Kidney (tissue), 14 donors: Measurements from ENCODE around the gene JARID2. TPM values are rescaled to one million over a fixed set of nuclear protein-coding genes. Genes with fewer than 3 reads are reported as not detected.

Experiments
- DNase-seq, 5 donors: peaks; one replicate each; pipeline ENCODE4 v3.0.0-alpha.2; 2013 to 2020
- FAIRE-seq: peaks from 2 replicates; lab custom pipeline; 2012; peaks lifted over from hg19 to GRCh38; lab: Jason Lieb, UNC
- H3K27ac ChIP-seq, 2 donors: one replicate each; pipeline ENCODE4 v1.7.0; 2013; ENCODE audit warnings: low read depth in 2 of 2, low read length in 2 of 2, inconsistent platforms in 1 of 2
- H3K27me3 ChIP-seq: one replicate; pipeline ENCODE4 v1.7.1; 2013; ENCODE audit warnings: low read length, inconsistent platforms; ENCODE audit not compliant: control insufficient read depth, insufficient read depth
- H3K36me3 ChIP-seq, 3 donors: one replicate each; pipeline versions ENCODE4 v1.7.0 to v1.7.1; 2013; ENCODE audit warnings: low read length in 3 of 3, control low read depth in 1 of 3, inconsistent platforms in 1 of 3; ENCODE audit not compliant: insufficient read depth in 3 of 3, control insufficient read depth in 2 of 3
- H3K4me1 ChIP-seq, 3 donors: one replicate each; pipeline versions ENCODE4 v1.7.0 to v1.7.1; 2013; ENCODE audit warnings: low read length in 3 of 3, inconsistent platforms in 1 of 3, low read depth in 1 of 3; ENCODE audit not compliant: control insufficient read depth in 2 of 3, insufficient read depth in 2 of 3
- H3K4me3 ChIP-seq, 3 donors: one replicate each; pipeline versions ENCODE4 v1.7.0 to v1.8.1; 2013; ENCODE audit warnings: low read length in 3 of 3, control low read depth in 1 of 3, inconsistent platforms in 1 of 3
- H3K9ac ChIP-seq, 3 donors: one replicate each; pipeline versions ENCODE4 v1.7.0 to v1.7.1; 2013; ENCODE audit warnings: low read length in 3 of 3, control low read depth in 1 of 3, inconsistent platforms in 1 of 3
- H3K9me3 ChIP-seq, 3 donors: one replicate each; pipeline versions ENCODE4 v1.7.0 to v1.7.1; 2013; ENCODE audit warnings: low read length in 3 of 3, control low read depth in 1 of 3, inconsistent platforms in 1 of 3; ENCODE audit not compliant: control insufficient read depth in 2 of 3, insufficient read depth in 1 of 3
- intact Hi-C: fragments of 100-400 bp; cut with DNase I; formaldehyde crosslinking; loops from one replicate; pipeline ENCODE4 v1.11.1; 2022
- polyA plus RNA-seq: library from polyadenylated mRNA; stranded (reverse); fragments of 350-450 nt; fragmentation: Illumina TruSeq; extraction: RNeasy Lipid Tissue Mini Kit (QIAGEN cat#74804); gene quantifications from one replicate; pipeline ENCODE4 v1.2.3, GENCODE V29; 2014; ENCODE audit warnings: low read depth, low replicate concordance; ENCODE audit not compliant: insufficient read depth
- total RNA-seq: library from RNA; stranded (reverse); fragmentation: NEBNext Ultra II Directional; extraction: Animal tissue kit (Norgen Biotek cat#: 25700); gene quantifications from one replicate; pipeline ENCODE4 v1.2.1, GENCODE V29; 2021
- TF ChIP-seq, protein P1 (sequence below): IDR thresholded peaks from 3 replicates; pipeline ENCODE4 v1.5.1; 2012; ENCODE audit warnings: mild to moderate bottlenecking, moderate library complexity, borderline replicate concordance; ENCODE audit not compliant: insufficient read depth; ENCODE audit errors: extremely low read depth
- donor health status: control.
- donor health status: control.
- donor health status: control.
- donor health status: control.
- donor health status: control.
- donor health status: DM: yes; HTN: yes; CAD: no.
- donor health status: Normal renal cell carcinoma (clear cell type).

The JARID2 gene
- total and polyA plus RNA-seq, 2 donors from 2014 or later, result 1.8 to 12.3 TPM

DNA sequence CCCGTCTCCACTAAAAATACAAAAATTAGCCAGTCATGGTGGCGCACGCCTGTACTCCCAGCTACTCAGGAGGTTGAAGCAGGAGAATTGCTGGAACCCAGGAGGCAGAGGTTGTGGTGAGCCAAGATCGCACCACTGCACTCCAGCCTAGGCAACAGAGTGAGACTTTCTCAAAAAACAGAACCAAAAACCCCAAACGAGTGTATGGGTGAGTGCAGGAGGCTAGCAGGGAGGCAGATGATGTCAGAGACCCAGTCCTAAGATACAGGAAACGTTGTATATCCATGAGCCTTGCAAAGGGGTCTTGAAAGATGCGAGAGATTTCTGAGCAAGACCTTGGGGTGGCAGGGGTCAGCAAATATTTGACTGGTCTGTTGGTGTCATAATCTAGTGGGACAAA, 136.2 kb downstream of the JARID2 start:
- FAIRE-seq, result no peak
- Histone ChIP-seq H3K9me3 (no peaks in the 10 kb centered on the region), H3K4me3 (no peak overlapping the region), H3K36me3 (no peaks in the 10 kb centered on the region), H3K9ac (no peak overlapping the region), H3K4me1 (peaks cover 0 to 6% (median 2%) of the 10 kb centered on the region in 3 donors), H3K27me3 (no peaks in the 10 kb centered on the region), H3K27ac (no peak overlapping the region)
- no peak for DNase-seq
- TF ChIP-seq, protein P1, sequence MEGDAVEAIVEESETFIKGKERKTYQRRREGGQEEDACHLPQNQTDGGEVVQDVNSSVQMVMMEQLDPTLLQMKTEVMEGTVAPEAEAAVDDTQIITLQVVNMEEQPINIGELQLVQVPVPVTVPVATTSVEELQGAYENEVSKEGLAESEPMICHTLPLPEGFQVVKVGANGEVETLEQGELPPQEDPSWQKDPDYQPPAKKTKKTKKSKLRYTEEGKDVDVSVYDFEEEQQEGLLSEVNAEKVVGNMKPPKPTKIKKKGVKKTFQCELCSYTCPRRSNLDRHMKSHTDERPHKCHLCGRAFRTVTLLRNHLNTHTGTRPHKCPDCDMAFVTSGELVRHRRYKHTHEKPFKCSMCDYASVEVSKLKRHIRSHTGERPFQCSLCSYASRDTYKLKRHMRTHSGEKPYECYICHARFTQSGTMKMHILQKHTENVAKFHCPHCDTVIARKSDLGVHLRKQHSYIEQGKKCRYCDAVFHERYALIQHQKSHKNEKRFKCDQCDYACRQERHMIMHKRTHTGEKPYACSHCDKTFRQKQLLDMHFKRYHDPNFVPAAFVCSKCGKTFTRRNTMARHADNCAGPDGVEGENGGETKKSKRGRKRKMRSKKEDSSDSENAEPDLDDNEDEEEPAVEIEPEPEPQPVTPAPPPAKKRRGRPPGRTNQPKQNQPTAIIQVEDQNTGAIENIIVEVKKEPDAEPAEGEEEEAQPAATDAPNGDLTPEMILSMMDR, result no peak
- intact Hi-C loops, result no loop called here

DNA sequence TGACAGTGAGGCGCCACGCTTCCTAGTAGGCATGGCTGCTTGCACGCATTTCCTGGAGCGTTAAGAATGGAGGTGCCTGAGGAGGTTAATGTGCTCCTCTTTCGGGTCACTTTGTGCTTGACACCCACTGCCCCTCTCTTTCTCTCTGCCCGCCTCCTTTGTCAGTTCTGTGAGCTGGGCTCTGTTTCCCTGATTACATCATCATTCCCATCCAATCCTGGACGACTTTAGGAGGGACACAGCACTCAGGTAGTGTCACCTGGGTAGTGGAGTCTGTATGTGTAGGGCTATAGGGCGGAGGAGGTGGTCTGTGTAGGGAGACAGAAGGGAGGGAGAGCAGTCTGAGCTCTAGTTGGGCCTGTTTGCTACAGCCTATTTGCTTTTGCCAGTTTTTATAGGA, 136.8 kb downstream of the JARID2 start:
- H3K27me3 ChIP-seq, result no peaks in the 10 kb centered on the region
- no peak overlapping the region for H3K4me3 ChIP-seq
- no peak overlapping the region for H3K9ac ChIP-seq
- FAIRE-seq, result no peak
- H3K27ac ChIP-seq, result no peak overlapping the region
- TF ChIP-seq, protein P1, result no peak
- DNase-seq, result no peak
- no peaks in the 10 kb centered on the region for H3K36me3 ChIP-seq
- peaks cover 0 to 6% (median 2%) of the 10 kb centered on the region in 3 donors for H3K4me1 ChIP-seq
- H3K9me3 ChIP-seq, result no peaks in the 10 kb centered on the region
- intact Hi-C loops, result no loop called here

DNA sequence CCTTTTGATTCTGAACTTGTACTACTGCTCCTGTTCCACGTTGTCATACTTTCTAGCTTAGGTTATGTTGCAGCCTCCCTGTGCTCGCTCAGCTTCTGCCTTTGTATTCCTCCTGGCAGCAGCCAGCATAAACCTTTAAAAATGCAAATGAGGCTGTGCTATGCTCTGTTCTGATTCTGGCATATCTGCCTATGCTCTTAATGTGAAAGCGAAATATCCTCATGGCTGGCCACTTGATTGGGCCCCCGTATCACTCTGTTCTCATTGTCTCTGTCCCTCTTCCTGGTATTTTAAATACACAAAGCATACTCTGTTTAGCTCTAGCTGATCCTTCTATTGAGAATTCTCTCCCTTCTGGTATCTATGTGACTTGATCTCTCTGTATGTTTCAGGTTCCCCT, 139.0 kb downstream of the JARID2 start:
- Histone ChIP-seq H3K36me3 (no peaks in the 10 kb centered on the region), H3K4me1 (peaks cover 2 to 10% (median 2%) of the 10 kb centered on the region in 3 donors), H3K27ac (no peak overlapping the region), H3K9ac (no peak overlapping the region), H3K4me3 (no peak overlapping the region), H3K9me3 (no peaks in the 10 kb centered on the region), H3K27me3 (no peaks in the 10 kb centered on the region)
- FAIRE-seq (no peak), DNase-seq (no peak)
- TF ChIP-seq, protein P1, result no peak
- intact Hi-C loops, result no loop called here

DNA sequence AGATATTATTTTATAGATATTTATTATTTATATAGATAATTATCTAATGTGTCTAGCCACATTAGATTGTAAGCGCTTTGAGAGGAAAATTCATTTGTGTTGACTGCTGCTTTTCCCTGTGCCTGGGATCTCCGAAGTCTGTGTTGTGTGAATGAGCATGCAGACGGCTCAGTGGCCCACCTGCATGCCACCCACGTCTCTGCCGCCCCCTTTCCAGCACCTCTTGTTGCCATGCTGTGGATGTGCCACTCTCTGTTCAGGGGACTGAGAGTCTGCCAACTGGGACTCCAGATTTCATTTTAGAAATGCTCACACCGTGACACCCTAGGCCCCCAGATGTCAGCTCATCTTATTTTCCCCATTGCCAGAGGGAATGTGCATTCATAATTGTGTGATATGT, 139.7 kb downstream of the JARID2 start:
- intact Hi-C loops, result no loop called here
- no peak overlapping the region for H3K9ac ChIP-seq
- peaks cover 5 to 16% (median 5%) of the 10 kb centered on the region in 3 donors for H3K4me1 ChIP-seq

More for the DNA sequence above, 139.7 kb downstream of the JARID2 start:
- FAIRE-seq, result no peak
- DNase-seq, result no peak
- Histone ChIP-seq H3K27ac (no peak overlapping the region), H3K4me3 (no peak overlapping the region), H3K36me3 (no peaks in the 10 kb centered on the region), H3K27me3 (no peaks in the 10 kb centered on the region), H3K9me3 (no peaks in the 10 kb centered on the region)
- TF ChIP-seq, protein P1, result no peak
